CD4-positive, alpha-beta memory T cell (primary cell): ENCODE measurements around the gene DDAH1. TPM values are rescaled to one million over a fixed set of nuclear protein-coding genes. Genes with fewer than 3 reads are reported as not detected.

ENCODE experiments used
- CTCF ChIA-PET: fragments of 350-600 bp; sonication (Branson Sonifier 250); formaldehyde crosslinking; loops from one replicate; lab custom pipeline; 2021; ENCODE audit warnings: inconsistent platforms; ENCODE audit not compliant: partially characterized antibody; lab: Charles Lee
- POLR2A ChIA-PET: fragments of 350-600 bp; sonication (Branson Sonifier 250); formaldehyde crosslinking; loops from one replicate; lab custom pipeline; 2021; ENCODE audit not compliant: partially characterized antibody; lab: Charles Lee
- DNase-seq, 5 donors: peaks; one replicate each; pipeline versions ENCODE4 v3.0.0 to v3.0.0-alpha.2; 2020 to 2022; ENCODE audit warnings: mixed read lengths in 1 of 5
- H3K27ac ChIP-seq: one replicate; pipeline ENCODE4 v1.7.0; 2013; ENCODE audit warnings: low read depth, low read length
- H3K27me3 ChIP-seq: 2 replicates; pipeline ENCODE4 v1.7.0; 2013; ENCODE audit warnings: mild to moderate bottlenecking, low read length, moderate library complexity; ENCODE audit not compliant: insufficient read depth
- H3K36me3 ChIP-seq: 2 replicates; pipeline ENCODE4 v1.7.0; 2013; ENCODE audit warnings: mild to moderate bottlenecking, low read length, moderate library complexity; ENCODE audit not compliant: insufficient read depth
- H3K4me1 ChIP-seq: 2 replicates; pipeline ENCODE4 v1.7.0; 2013; ENCODE audit warnings: mild to moderate bottlenecking, low read length, moderate library complexity; ENCODE audit not compliant: insufficient read depth
- H3K4me3 ChIP-seq, 2 donors: one replicate each; pipeline ENCODE4 v1.7.0; 2013; ENCODE audit warnings: low read length in 2 of 2, mild to moderate bottlenecking in 1 of 2
- H3K9me3 ChIP-seq, 2 donors: one replicate each; pipeline ENCODE4 v1.7.0; 2013; ENCODE audit warnings: low read length in 2 of 2, control low read depth in 1 of 2; ENCODE audit not compliant: control insufficient read depth in 1 of 2
- H3K27ac Mint-ChIP-seq, 7 donors: one replicate each; pipeline ENCODE4 v1.8.0; 2020 to 2021; ENCODE audit warnings: mixed read lengths in 7 of 7, mild to moderate bottlenecking in 6 of 7, inconsistent platforms in 3 of 7, moderate library complexity in 3 of 7
- H3K27me3 Mint-ChIP-seq, 2 donors: one replicate each; pipeline ENCODE4 v1.8.0; 2020 to 2021; ENCODE audit warnings: mixed read lengths in 2 of 2
- H3K36me3 Mint-ChIP-seq, 2 donors: one replicate each; pipeline ENCODE4 v1.8.0; 2020 to 2021; ENCODE audit warnings: mixed read lengths in 2 of 2, inconsistent platforms in 1 of 2, mild to moderate bottlenecking in 1 of 2
- H3K4me1 Mint-ChIP-seq, 4 donors: one replicate each; pipeline ENCODE4 v1.8.0; 2020 to 2021; ENCODE audit warnings: mixed read lengths in 4 of 4, mild to moderate bottlenecking in 1 of 4
- H3K4me3 Mint-ChIP-seq, 8 donors: one replicate each; pipeline ENCODE4 v1.8.0; 2020 to 2021; ENCODE audit warnings: mixed read lengths in 8 of 8, mild to moderate bottlenecking in 7 of 8, moderate library complexity in 6 of 8, inconsistent platforms in 3 of 8
- H3K9me3 Mint-ChIP-seq, 8 donors: one replicate each; pipeline ENCODE4 v1.8.0; 2020 to 2021; ENCODE audit warnings: mixed read lengths in 8 of 8, mild to moderate bottlenecking in 5 of 8, inconsistent platforms in 3 of 8, moderate library complexity in 1 of 8
- intact Hi-C: fragments of 100-400 bp; cut with micrococcal nuclease; formaldehyde crosslinking; loops from one replicate; pipeline ENCODE4 v1.15.1; 2023
- polyA plus RNA-seq, 2 donors: library from polyadenylated mRNA; unstranded; fragments of 300-500 nt; fragmentation: Illumina TruSeq; gene quantifications; one replicate each; pipeline ENCODE4 v1.2.3, GENCODE V29; 2021
- total RNA-seq, 2 experiments: library from RNA; stranded (reverse); gene quantifications; one replicate each; pipeline ENCODE4 v1.2.3, GENCODE V29; 2021

Gene DDAH1
- total and polyA plus RNA-seq, 4 experiments from 2014 or later, result not detected

GRCh38 chr1:85393490-85393889 is 71.5 kb downstream of the DDAH1 start:
- CTCF ChIA-PET, result interaction anchor here (1.0 kb wide), 2 partner anchors 9 to 21 kb away, joined by 3 read pairs; no protein-coding TSS in a partner anchor
- H3K36me3 ChIP-seq, result no peaks in the 10 kb centered on the region
- no peaks in the 10 kb centered on the region for H3K27me3 ChIP-seq
- Mint-ChIP-seq H3K27ac (no peak overlapping the region), H3K36me3 (no peaks in the 10 kb centered on the region), H3K4me1 (no peaks in the 10 kb centered on the region), H3K4me3 (no peak overlapping the region), H3K27me3 (peaks cover 3 to 7% of the 10 kb centered on the region in 2 donors), H3K9me3 (no peaks in the 10 kb centered on the region)
- intact Hi-C loops, result no loop called here
- no peak for DNase-seq
- no peaks in the 10 kb centered on the region for H3K9me3 ChIP-seq
- H3K4me1 ChIP-seq, result no peaks in the 10 kb centered on the region
- H3K27ac ChIP-seq, result no peak overlapping the region
- H3K4me3 ChIP-seq, result no peak overlapping the region
- POLR2A ChIA-PET, result no interaction called here

- Mint-ChIP-seq H3K36me3 (no peaks in the 10 kb centered on the region), H3K4me1 (no peaks in the 10 kb centered on the region), H3K27ac (no peak overlapping the region), H3K4me3 (no peak overlapping the region), H3K27me3 (peaks cover 5 to 12% of the 10 kb centered on the region in 2 donors), H3K9me3 (peaks cover 0 to 17% (median 9%) of the 10 kb centered on the region in 8 donors)
- Histone ChIP-seq H3K4me3 (no peak overlapping the region), H3K36me3 (no peaks in the 10 kb centered on the region), H3K27ac (no peak overlapping the region), H3K4me1 (no peaks in the 10 kb centered on the region), H3K9me3 (no peaks in the 10 kb centered on the region), H3K27me3 (no peaks in the 10 kb centered on the region)
- ChIA-PET POLR2A (no interaction called here), CTCF (no interaction called here)
- no peak for DNase-seq
- intact Hi-C loops, result no loop called here
Measured at GRCh38 chr1:85388416-85388815, 76.5 kb downstream of the DDAH1 start.

- DNase-seq, result no peak
- H3K4me3 ChIP-seq, result no peak overlapping the region
- ChIA-PET POLR2A (no interaction called here), CTCF (no interaction called here)
- no peaks in the 10 kb centered on the region for H3K27me3 ChIP-seq
- no peaks in the 10 kb centered on the region for H3K36me3 Mint-ChIP-seq
- H3K4me3 Mint-ChIP-seq, result no peak overlapping the region
- peaks cover 2 to 20% (median 11%) of the 10 kb centered on the region in 8 donors for H3K9me3 Mint-ChIP-seq
- H3K27me3 Mint-ChIP-seq, result peaks cover 5 to 12% of the 10 kb centered on the region in 2 donors
- H3K27ac Mint-ChIP-seq, result no peak overlapping the region
- no peaks in the 10 kb centered on the region for H3K4me1 ChIP-seq
- no peaks in the 10 kb centered on the region for H3K36me3 ChIP-seq
- intact Hi-C loops, result no loop called here
- H3K9me3 ChIP-seq, result no peaks in the 10 kb centered on the region
- no peaks in the 10 kb centered on the region for H3K4me1 Mint-ChIP-seq
- H3K27ac ChIP-seq, result no peak overlapping the region
Measured at GRCh38 chr1:85387781-85388180, 77.2 kb downstream of the DDAH1 start.

- POLR2A ChIA-PET, result no interaction called here
- H3K27ac Mint-ChIP-seq, result no peak overlapping the region
- CTCF ChIA-PET, result interaction anchor here (1.3 kb wide), 1 partner anchor 10 kb away, joined by 4 read pairs; no protein-coding TSS in a partner anchor
- H3K27me3 Mint-ChIP-seq, result peaks cover 5 to 12% of the 10 kb centered on the region in 2 donors
- H3K4me1 ChIP-seq, result no peaks in the 10 kb centered on the region
- no peaks in the 10 kb centered on the region for H3K36me3 Mint-ChIP-seq
- no peak for DNase-seq
- peaks cover 2 to 21% (median 13%) of the 10 kb centered on the region in 8 donors for H3K9me3 Mint-ChIP-seq
- no peaks in the 10 kb centered on the region for H3K27me3 ChIP-seq
- no peak overlapping the region for H3K4me3 Mint-ChIP-seq
- H3K36me3 ChIP-seq, result no peaks in the 10 kb centered on the region
- H3K27ac ChIP-seq, result no peak overlapping the region
- intact Hi-C loops, result no loop called here
- no peaks in the 10 kb centered on the region for H3K4me1 Mint-ChIP-seq
- no peaks in the 10 kb centered on the region for H3K9me3 ChIP-seq
- H3K4me3 ChIP-seq, result no peak overlapping the region
Measured at GRCh38 chr1:85386068-85386722, 78.8 kb downstream of the DDAH1 start.

- Mint-ChIP-seq H3K36me3 (no peaks in the 10 kb centered on the region), H3K27me3 (peaks cover 6 to 7% of the 10 kb centered on the region in 2 donors), H3K4me1 (no peaks in the 10 kb centered on the region), H3K4me3 (no peak overlapping the region), H3K9me3 (peaks cover 0 to 8% (median 2%) of the 10 kb centered on the region in 8 donors), H3K27ac (no peak overlapping the region)
- H3K36me3 ChIP-seq, result no peaks in the 10 kb centered on the region
- H3K4me1 ChIP-seq, result no peaks in the 10 kb centered on the region
- CTCF ChIA-PET, result no interaction called here
- intact Hi-C loops, result no loop called here
- DNase-seq, result no peak
- H3K9me3 ChIP-seq, result no peaks in the 10 kb centered on the region
- no peak overlapping the region for H3K27ac ChIP-seq
- H3K27me3 ChIP-seq, result no peaks in the 10 kb centered on the region
- POLR2A ChIA-PET, result no interaction called here
- no peak overlapping the region for H3K4me3 ChIP-seq
Measured at GRCh38 chr1:85379203-85380136, 85.5 kb downstream of the DDAH1 start.

GRCh38 chr1:85378534-85378933 is 86.4 kb downstream of the DDAH1 start:
- ChIA-PET CTCF (interaction anchor here (0.7 kb wide), 1 partner anchor 11 kb away, joined by 3 read pairs; no protein-coding TSS in a partner anchor), POLR2A (no interaction called here)
- Histone ChIP-seq H3K27me3 (no peaks in the 10 kb centered on the region), H3K4me1 (no peaks in the 10 kb centered on the region), H3K36me3 (no peaks in the 10 kb centered on the region), H3K27ac (no peak overlapping the region), H3K9me3 (no peaks in the 10 kb centered on the region), H3K4me3 (no peak overlapping the region)
- intact Hi-C loops, result no loop called here
- H3K9me3 Mint-ChIP-seq, result peaks cover 0 to 8% (median 2%) of the 10 kb centered on the region in 8 donors
- no peaks in the 10 kb centered on the region for H3K36me3 Mint-ChIP-seq
- DNase-seq, result no peak
- no peaks in the 10 kb centered on the region for H3K4me1 Mint-ChIP-seq
- H3K27me3 Mint-ChIP-seq, result peaks cover 6 to 7% of the 10 kb centered on the region in 2 donors
- H3K4me3 Mint-ChIP-seq, result no peak overlapping the region
- H3K27ac Mint-ChIP-seq, result no peak overlapping the region

- Mint-ChIP-seq H3K27me3 (peaks cover 6 to 7% of the 10 kb centered on the region in 2 donors), H3K4me1 (no peaks in the 10 kb centered on the region), H3K9me3 (no peaks in the 10 kb centered on the region), H3K36me3 (no peaks in the 10 kb centered on the region), H3K4me3 (no peak overlapping the region), H3K27ac (no peak overlapping the region)
- H3K36me3 ChIP-seq, result no peaks in the 10 kb centered on the region
- DNase-seq, result no peak
- no peak overlapping the region for H3K4me3 ChIP-seq
- no peaks in the 10 kb centered on the region for H3K4me1 ChIP-seq
- no peaks in the 10 kb centered on the region for H3K27me3 ChIP-seq
- no peak overlapping the region for H3K27ac ChIP-seq
- H3K9me3 ChIP-seq, result no peaks in the 10 kb centered on the region
- ChIA-PET CTCF (no interaction called here), POLR2A (no interaction called here)
- intact Hi-C loops, result no loop called here
Measured at GRCh38 chr1:85376356-85376755, 88.6 kb downstream of the DDAH1 start.
